Prostate gland (tissue), 2 donors: ENCODE measurements around the gene PML.

Source experiments
- POLR2AphosphoS5 ChIP-seq: sonication (generic); formaldehyde crosslinking; IDR thresholded peaks from one replicate; pipeline ENCODE4 v1.6.1; 2017; ENCODE audit warnings: antibody characterized with exemption
- TF ChIP-seq, protein P1 (sequence below), 4 experiments: fragments of 200-600 bp in 2 of 4; fragments of 450-650 bp in 2 of 4; sonication (generic) in 2 of 4; IDR thresholded peaks; 1 replicate in 3 of 4; 2 replicates in 1 of 4; pipeline ENCODE4 v1.5.1; 2016 to 2019; ENCODE audit warnings: antibody characterized with exemption in 4 of 4, mild to moderate bottlenecking in 2 of 4, moderate library complexity in 2 of 4

GRCh38 chr15:73959012-73959581 lies 35.4 kb upstream of the PML start:
- TF ChIP-seq, protein P1, sequence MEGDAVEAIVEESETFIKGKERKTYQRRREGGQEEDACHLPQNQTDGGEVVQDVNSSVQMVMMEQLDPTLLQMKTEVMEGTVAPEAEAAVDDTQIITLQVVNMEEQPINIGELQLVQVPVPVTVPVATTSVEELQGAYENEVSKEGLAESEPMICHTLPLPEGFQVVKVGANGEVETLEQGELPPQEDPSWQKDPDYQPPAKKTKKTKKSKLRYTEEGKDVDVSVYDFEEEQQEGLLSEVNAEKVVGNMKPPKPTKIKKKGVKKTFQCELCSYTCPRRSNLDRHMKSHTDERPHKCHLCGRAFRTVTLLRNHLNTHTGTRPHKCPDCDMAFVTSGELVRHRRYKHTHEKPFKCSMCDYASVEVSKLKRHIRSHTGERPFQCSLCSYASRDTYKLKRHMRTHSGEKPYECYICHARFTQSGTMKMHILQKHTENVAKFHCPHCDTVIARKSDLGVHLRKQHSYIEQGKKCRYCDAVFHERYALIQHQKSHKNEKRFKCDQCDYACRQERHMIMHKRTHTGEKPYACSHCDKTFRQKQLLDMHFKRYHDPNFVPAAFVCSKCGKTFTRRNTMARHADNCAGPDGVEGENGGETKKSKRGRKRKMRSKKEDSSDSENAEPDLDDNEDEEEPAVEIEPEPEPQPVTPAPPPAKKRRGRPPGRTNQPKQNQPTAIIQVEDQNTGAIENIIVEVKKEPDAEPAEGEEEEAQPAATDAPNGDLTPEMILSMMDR (IDR thresholded peaks at IDR 0.05): no peak
- TF ChIP-seq POLR2AphosphoS5: no peak
